Umbilical cord (tissue), 2 donors: ENCODE measurements around the gene TRIM45. TPM values are rescaled to one million over a fixed set of nuclear protein-coding genes. Genes with fewer than 3 reads are reported as not detected.
A peak's percentile ranks its signal among the peaks of the same experiment; 100 is the strongest.

Experiments
- DNase-seq: peaks from one replicate; pipeline ENCODE4 v3.0.0-alpha.2; 2015; ENCODE audit warnings: low spot score
- total RNA-seq: library from RNA; depleted of rRNA; stranded (reverse); fragments of >200 nt; gene quantifications from one replicate; pipeline ENCODE4 v1.2.3, GENCODE V29; 2014; ENCODE audit warnings: low replicate concordance; ENCODE audit not compliant: insufficient read depth

The TRIM45 gene
- total RNA-seq, 1 donor from 2014 or later = 12.0 TPM

DNA sequence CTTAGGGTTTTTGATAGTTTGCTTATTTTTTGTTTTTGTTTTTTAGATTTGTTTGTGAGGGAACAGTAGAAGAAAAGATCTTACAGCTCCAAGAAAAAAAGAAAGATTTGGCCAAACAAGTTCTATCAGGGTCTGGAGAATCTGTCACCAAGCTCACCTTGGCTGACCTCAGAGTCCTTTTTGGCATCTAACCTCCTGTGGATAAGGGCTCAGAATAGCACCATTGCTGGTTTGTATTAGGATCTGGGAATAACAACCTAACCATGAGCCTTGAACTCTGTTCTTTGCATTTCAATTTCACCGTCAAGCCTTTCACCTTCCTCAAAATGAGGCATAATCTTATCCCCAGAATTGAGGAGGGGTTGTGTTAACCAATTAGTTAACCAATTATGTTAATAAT, 20.2 kb downstream of the TRIM45 start:
- no peak for DNase-seq

DNA sequence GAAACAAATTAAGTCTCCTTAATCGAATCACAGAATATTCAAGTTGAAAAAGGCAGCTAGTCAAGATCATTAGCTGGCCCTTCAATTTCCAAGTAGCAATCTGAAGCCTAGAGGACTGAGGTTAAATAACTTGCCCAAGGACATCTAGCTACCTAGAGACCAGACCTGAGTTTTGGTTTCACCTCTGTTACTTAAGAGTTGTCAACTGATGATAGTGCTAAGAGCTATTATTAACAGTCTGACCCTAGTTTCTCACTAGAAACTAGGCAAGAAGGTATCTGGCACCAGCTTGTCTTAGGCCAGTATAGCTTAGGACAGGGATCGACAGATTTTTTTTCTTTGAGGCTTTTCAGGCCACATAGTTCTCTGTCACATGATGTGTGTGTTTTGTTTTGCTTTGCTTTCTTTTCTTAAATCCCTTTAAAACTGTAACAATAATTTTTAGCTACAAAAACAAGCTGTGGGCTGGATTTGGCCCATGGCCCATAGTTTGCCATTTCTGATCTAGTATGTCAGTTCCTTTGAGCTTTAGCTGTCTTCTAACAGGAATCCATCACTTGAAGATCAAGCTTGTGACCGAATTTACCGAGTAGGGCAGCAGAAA, 23.2 kb downstream of the TRIM45 start:
- DNase-seq = no peak

DNA sequence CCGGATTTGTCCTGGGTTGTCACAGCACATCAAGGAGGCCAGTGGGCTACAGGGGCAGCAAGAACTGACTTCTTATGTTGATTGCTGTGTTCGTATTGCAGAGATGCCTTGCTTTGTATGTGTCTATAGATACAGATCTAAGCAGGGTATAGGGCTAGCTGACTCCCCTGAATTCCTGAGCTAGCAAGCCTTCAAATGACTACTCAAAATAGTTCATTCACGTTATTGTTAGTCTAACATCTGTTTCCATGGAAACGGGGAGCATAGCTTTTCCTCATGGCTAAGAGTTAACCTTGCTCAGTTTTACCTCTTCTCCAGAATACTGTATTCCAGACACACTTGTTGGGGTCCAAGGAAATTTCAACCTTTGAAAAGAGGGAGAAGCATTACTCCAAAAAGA, 24.1 kb downstream of the TRIM45 start:
- no peak for DNase-seq

DNA sequence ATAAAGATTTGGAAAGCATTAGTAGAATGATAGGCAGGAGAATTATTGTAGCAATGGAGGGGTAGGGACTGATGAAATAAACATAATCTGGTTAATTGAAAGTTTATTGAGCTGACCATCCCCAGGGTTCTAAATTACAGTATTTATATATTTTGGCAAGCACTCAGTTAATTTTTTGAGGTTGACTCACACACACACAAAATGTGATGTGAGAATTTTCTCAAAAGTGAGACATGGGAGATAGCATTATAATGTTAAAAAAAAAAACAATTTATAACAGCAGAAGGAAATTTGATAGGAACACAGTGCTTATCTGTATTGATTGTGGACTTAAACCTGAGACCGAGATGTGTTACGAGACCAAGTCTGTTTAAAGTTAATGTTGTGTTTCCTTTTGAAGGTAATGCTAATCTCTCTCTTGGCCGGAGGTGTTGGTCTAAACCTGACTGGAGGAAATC, 24.6 kb downstream of the TRIM45 start:
- no peak for DNase-seq

DNA sequence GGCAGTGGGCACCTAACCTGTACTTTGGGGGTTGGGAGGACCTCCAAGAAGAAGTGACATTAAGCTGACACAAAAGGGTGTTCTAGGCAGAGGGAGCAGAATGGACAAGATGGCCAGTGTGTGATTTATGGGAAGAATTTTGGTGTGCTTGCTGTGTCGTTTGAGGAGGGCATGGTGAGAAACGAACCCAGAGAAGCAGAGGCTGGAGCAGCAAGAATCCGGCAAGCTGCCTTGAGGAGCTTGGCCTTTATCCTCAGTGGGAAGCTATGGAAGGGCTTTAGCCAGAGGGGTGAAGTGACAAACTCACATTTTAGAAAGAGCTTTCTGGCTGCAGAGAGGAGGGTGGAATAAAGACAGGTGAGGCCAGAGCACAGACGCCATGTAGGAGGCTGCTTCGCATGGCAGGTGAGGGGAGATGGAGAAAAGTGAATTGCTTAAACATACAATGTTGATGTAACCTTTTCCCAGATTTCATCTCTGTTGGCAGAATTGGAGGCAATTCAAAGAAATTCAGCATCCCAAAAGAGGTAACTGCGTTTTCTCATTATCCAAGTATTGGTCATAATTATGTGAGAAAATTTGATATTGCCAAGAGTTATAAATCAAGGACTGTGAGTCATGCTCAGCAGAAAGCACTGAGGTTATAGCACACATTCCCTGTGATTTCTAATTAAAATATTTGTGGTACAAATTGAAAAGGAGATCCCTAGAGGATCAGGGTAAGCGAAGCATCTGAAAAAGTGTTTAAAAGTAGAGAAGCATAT, 26.5 kb downstream of the TRIM45 start:
- no peak for DNase-seq

DNA sequence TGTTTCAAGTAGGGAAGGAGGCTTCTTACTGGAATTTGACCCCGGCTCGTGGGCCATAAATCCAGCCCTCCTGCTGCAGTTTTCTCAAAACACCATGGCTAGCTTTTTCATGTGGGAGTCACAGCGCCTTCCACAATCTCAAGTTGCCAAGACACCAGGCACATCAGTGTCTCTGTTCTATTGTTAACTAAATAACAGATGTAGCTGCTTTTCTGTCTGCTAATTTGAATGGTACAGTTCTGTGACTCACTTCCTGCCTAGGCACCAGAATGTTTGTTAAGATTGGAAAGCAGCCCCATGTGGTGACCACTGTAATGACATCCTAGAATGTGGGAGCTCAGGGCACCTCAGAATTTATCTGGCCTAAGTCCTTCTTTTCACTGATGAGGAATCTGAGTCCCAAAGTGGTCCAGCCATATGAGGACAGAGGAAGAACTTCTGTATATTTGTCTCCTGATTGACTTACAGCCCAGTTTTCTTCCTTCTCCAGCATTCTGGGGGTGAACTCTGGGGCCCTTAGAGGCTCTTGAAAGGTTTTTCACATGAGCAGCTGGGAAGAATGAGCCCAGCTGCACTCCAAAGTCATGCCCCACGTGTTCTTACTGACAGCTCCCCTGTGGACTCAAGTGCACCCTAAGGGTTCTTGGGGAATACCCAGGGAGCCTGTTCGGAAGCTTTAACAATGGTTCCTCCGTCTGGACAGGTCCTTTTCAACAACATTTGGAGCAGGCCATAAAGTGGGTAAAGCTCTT, 27.5 kb downstream of the TRIM45 start:
- DNase-seq = peak; percentile 3

DNA sequence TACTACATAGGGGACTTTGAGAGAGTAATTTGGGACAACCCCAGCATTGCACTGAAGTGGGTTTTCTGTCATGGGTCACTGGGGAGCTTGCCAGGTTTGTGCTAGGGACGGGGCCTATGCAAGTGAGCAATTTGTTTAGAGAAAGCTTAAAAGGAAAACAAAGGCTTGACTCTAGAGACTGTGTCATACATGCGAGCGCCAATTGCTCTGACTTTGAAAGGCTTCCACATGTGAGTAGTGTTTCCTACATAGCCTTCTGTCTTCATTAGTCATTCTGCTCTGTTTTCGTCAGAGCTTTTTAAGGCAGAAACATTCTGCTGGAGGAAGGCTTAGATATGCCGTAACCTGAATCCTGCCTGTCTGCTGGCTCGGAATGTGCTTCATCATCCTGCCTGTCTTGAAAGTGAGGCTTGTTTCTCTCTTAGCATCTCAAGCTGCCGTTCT, 28.4 kb downstream of the TRIM45 start:
- peak; percentile 96 for DNase-seq

DNA sequence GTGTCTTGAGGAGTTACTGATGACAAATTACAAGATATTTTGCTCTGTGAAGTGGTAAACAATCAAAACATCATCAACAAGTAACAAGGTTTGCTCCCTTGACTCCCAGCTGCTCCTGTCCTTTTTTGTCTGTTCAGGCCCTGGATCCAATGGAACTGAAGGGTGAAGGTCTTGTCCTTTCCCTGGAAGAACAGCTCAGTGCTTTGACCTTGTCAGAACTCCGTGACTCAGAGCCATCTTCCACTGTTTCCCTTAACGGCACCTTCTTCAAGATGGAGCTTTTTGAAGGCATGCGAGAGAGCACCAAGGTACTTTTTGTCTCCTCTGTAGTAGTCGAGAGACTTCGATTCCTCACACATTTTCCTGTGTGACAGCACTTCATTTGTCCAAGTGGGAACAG, 29.0 kb downstream of the TRIM45 start:
- DNase-seq = no peak

DNA sequence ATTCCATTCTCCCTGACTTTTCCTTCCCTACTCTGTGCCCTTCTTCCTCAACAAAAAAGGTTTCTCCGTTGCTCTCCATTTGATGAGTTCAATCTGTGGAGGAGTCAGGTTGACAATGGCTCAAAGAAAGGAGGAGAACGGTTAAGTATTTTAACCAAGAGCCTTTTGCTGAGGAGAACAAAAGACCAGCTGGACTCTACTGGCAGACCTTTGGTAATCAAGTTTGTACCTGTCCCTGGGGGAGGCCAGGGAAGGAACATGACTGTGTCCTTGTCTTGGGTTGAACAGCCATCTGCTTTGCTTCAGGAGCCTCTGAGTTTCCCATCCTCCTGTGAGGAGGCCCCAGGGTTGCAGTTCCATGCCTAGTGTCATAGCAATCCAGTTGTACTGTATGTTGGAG, 31.6 kb downstream of the TRIM45 start:
- no peak for DNase-seq

DNA sequence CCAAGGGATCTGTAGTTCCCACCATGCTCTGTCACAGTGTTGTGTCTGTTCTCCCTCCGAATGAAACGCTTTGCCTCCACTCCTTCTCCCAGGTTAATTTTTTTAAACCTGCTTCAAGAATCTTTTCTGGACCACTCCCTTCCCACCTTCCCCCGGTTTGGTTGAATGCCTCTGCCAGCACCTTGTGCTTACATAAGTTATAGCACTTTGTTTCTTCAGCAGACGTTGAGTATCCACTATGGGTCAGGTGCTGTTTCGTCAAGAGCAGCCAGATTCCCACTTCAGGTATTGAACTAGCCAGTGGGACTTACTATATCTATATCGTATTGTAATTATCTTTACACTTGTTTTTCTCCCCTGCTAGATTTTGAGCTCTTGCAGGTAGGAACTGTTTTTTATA, 33.9 kb downstream of the TRIM45 start:
- DNase-seq = no peak

DNA sequence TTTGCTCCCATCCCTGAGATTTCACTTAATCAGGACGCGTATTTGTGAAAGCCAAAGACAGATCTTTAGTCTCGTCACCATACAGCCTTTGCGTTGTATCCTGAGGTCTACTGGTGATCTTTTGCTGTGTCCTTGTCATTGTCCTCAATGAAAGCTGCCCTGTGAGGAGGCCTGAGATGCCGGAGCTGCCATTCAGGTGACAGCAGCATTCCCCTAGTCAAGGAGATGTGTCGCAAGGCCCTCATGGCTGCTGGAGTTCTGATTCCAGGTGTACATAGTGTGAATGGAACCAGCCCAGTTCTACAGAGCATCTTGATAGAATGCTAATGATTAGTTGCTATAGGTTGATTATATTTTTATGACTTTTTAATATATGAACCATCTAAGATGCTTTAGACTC, 37.3 kb downstream of the TRIM45 start:
- no peak for DNase-seq

DNA sequence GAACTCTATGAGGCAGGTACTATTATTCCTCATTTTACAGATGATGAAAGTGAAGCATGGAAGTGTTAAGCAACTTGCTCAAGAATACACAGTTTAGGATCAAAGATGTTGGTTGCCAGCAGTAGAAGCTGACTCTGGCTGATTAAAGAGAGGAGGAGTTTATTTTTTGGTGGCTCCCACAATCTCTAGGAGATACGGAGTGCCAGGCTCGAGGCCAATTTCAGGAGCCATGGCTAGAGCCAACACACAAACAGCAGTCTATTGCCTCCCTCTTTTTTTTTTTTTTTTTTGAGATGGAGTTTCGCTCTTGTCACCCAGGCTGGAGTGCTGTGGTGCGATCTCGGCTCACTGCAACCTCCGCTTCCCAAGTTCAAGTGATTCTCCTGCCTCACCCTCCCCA, 41.8 kb downstream of the TRIM45 start:
- no peak for DNase-seq

DNA sequence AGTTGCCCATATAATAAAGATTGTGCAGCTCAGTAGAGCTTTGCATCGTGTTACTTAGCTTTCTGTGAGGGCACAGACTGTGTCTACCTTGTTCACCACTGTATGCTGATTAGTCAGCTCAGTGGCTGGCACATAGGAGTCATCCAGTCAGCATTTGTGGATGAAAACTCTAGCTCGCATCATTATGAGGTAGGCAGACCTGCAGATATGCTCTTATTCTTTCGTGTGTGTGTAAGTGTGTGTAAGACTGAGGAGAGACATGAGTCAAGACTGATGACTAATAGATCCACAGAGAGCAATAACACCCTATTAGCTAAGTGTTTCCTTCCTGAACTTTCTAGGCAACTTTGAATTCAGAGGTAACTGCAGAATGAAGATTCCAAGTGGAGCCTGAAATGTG, 44.3 kb downstream of the TRIM45 start:
- no peak for DNase-seq

DNA sequence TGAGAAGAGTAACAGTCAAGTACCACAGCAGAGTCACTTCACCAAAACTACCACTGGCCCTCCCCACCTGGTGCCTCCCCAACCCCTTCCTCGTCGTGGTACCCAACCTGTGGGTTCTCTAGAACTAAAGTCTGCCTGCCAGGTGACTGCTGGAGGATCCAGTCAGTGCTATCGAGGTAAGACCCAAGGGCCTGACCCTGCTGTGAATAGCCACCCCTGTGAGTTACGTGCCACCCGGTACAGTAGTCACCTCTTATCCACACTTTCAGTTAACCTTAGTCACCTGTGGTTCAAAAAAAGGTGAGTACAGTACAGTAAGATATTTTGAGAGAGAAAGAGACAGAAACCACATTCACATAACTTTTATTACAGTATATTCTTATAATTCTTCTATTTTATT, 44.9 kb downstream of the TRIM45 start:
- DNase-seq = no peak

DNA sequence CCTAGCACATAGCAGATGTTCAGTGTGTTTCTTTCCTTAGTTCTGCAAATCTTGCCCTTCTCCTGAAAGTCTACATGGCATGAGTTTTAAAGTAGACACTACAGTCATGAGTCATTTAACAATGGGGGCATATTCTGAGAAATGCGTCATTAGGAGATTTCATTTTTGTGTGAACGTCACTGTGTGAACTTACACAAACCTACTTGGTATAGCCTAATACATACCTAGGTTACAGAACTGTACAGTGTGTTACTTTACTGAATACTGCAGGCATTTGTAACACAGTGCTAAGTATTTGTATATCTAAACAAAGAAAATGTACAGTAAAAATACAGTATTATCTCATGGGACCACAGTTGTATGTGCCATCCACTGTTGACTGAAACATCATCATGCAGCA, 51.4 kb downstream of the TRIM45 start:
- no peak for DNase-seq

DNA sequence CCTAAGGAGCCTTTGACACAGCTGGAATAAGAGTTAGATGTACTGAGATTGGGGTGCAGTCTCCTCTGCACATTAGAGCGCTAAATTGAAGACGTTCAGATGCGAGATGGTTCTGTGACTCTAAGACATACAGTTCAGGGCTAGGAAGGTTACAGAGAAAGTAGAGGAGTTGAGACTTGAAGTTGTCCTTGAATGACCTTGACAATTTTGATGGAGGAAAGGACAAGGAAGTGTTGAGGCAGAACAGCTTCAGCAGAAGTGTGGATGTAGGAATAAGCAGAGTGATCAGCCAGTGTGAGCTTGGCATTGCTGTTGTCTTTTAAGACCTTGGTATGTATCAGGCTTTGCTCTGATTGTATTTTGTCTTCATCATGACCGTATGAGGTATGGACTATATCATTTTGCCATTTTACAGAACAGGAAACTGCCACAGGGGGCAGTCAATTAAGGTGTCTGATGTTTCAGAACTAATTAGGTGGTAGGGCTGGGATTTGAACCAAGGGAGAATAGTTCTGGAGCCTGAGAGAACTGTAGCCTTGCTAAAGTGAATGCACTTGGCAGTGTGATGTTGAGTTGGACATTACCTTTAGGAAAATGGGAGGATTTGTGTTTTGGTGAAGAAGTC, 52.2 kb downstream of the TRIM45 start:
- DNase-seq = no peak

DNA sequence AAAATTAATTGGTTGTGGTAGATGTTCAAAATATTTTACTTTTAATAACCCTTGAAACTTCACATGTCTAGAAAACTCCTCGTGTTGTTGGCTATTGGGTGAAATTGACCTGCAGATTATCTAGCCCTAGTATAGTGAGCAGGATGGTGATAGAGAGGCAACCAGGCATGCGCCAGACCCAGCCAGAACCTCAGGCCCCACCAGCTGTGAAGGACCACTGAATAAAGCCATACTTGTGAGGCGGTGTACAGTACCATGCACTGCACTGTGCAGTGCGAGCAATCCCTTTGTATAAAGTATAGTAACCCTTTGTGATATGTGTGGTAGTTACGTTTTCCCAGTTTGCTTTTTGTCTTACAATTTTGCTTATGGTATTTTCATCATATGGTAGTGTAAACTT, 53.0 kb downstream of the TRIM45 start:
- DNase-seq = no peak

DNA sequence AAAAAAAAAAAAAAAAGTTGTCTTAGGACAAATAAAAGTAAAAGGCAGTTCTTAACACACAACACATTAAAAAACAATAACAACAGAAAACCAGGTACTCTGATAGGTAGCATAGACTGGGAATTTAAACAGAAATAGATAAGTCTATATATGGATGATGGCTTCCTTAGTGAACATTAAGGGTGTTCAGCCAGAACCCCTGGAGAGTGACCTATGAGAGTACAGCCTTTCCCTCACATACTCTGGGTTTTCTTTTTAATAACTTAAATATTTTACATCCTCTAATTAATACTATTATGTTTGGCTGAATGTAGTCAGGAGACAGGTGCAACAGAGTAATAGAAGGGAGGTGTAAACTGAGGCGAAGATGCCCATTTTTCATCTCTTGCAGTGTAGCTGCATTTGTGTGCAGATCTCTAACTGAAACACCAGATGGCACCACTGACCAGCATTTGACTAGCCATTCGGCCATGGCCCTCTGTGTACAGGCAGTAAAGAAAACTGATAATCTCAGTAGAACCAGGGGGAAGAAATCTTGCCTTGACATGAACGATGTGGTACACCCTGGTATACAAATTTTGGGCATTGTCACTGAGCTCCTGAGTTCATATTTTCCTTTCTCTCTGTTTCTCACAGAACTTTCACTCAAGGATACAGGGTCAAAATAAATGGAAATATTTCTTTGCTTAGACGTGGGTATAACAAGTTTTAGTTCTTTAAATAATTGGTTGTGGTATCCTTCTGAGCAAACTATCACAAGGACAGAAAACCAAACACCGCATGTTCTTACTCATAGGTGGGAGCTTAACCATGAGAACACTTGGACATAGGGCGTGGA, 53.8 kb downstream of the TRIM45 start:
- DNase-seq = peak; percentile 58

DNA sequence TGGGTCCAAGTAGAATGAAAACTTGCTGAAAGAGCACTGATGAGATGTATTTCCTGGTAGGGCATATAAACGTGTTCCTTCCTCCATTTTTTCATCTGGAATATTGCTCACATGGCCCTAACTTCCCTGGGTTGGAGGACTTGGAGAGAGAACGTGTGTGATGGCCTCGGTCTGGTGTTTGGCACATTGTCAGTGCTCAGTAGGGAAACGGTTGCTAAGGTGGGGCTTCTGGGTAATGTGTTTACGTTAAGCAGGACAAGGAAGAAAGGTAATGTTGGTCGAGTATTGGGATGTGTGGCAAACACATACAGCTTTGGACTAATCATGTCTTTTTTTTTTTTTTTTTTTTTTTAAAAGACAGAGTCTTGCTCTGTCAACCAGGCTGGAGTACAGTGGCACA, 55.2 kb downstream of the TRIM45 start:
- no peak for DNase-seq

DNA sequence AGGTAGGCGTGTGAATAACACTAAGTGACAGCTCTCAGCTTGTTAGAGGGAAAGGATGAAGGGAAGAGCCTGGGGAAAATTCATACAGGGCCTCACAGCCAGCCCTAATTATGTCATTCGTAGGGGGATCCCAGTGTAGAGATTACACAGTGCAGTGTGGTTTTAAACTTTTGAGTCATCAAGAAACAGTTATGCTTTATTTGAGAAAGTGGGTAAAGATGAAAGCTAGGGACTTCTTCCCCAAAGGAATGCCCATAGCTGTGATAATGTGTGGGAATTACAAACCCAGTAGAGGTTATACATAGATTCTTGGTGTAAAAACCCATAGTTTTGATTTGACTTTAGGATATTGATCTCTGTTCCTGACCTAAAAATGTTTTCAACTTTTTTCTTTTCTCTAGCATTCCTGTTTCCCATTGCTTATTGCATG, 59.5 kb downstream of the TRIM45 start:
- peak; percentile 67 for DNase-seq
